CD8-positive, alpha-beta memory T cell (primary cell): ENCODE measurements around the gene SLC15A2. TPM values are rescaled to one million over a fixed set of nuclear protein-coding genes. Genes with fewer than 3 reads are reported as not detected.
"Not testable (repeated sequence)": the region's sequence is repeated elsewhere in the genome, so short reads cannot be mapped to it uniquely, and the experiment has no call there.

ENCODE experiments used
- CTCF ChIA-PET: fragments of 350-600 bp; sonication (Branson Sonifier 250); formaldehyde crosslinking; loops from one replicate; lab custom pipeline; 2021; ENCODE audit warnings: antibody characterized with exemption; lab: Charles Lee
- POLR2A ChIA-PET: fragments of 350-600 bp; sonication (Branson Sonifier 250); formaldehyde crosslinking; loops from one replicate; lab custom pipeline; 2021; ENCODE audit warnings: antibody characterized with exemption; lab: Charles Lee
- DNase-seq, 5 donors: peaks; one replicate each; pipeline versions ENCODE4 v3.0.0 to v3.0.0-alpha.2; 2020 to 2022; ENCODE audit warnings: mixed read lengths in 1 of 5
- H3K27ac ChIP-seq: one replicate; pipeline ENCODE4 v1.7.0; 2013; ENCODE audit warnings: low read depth, mild to moderate bottlenecking, low read length, moderate library complexity
- H3K27me3 ChIP-seq: 2 replicates; pipeline ENCODE4 v1.7.0; 2013; ENCODE audit warnings: low read length, mild to moderate bottlenecking; ENCODE audit not compliant: insufficient read depth, poor library complexity, severe bottlenecking
- H3K36me3 ChIP-seq: 2 replicates; pipeline ENCODE4 v1.7.0; 2013; ENCODE audit warnings: mild to moderate bottlenecking, low read length, moderate library complexity; ENCODE audit not compliant: insufficient read depth
- H3K4me1 ChIP-seq: 2 replicates; pipeline ENCODE4 v1.7.0; 2013; ENCODE audit warnings: mild to moderate bottlenecking, low read length, moderate library complexity; ENCODE audit not compliant: insufficient read depth
- H3K4me3 ChIP-seq: 2 replicates; pipeline ENCODE4 v1.7.0; 2013; ENCODE audit warnings: mild to moderate bottlenecking, low read length
- H3K9me3 ChIP-seq: 2 replicates; pipeline ENCODE4 v1.7.0; 2013; ENCODE audit warnings: mild to moderate bottlenecking, low read length
- H3K27ac Mint-ChIP-seq, 8 donors: one replicate each; pipeline ENCODE4 v1.8.0; 2020 to 2021; ENCODE audit warnings: mixed read lengths in 8 of 8, mild to moderate bottlenecking in 6 of 8, inconsistent platforms in 3 of 8, moderate library complexity in 3 of 8
- H3K27me3 Mint-ChIP-seq, 2 donors: one replicate each; pipeline ENCODE4 v1.8.0; 2020 to 2021; ENCODE audit warnings: mixed read lengths in 2 of 2, mild to moderate bottlenecking in 1 of 2, moderate library complexity in 1 of 2
- H3K36me3 Mint-ChIP-seq, 3 donors: one replicate each; pipeline ENCODE4 v1.8.0; 2020 to 2021; ENCODE audit warnings: mixed read lengths in 3 of 3, inconsistent platforms in 1 of 3, mild to moderate bottlenecking in 1 of 3
- H3K4me1 Mint-ChIP-seq, 3 donors: one replicate each; pipeline ENCODE4 v1.8.0; 2020 to 2021; ENCODE audit warnings: mixed read lengths in 3 of 3, inconsistent platforms in 1 of 3, mild to moderate bottlenecking in 1 of 3
- H3K4me3 Mint-ChIP-seq, 7 donors: one replicate each; pipeline ENCODE4 v1.8.0; 2020 to 2021; ENCODE audit warnings: mixed read lengths in 7 of 7, mild to moderate bottlenecking in 6 of 7, moderate library complexity in 4 of 7, inconsistent platforms in 2 of 7
- H3K9me3 Mint-ChIP-seq, 5 donors: one replicate each; pipeline ENCODE4 v1.8.0; 2020 to 2022; ENCODE audit warnings: mixed read lengths in 5 of 5, mild to moderate bottlenecking in 3 of 5, moderate library complexity in 2 of 5, inconsistent platforms in 1 of 5
- polyA plus RNA-seq: library from polyadenylated mRNA; unstranded; fragments of 300-500 nt; fragmentation: Illumina TruSeq; gene quantifications from one replicate; pipeline ENCODE4 v1.2.3, GENCODE V29; 2021
- total RNA-seq, 2 experiments: library from RNA; stranded (reverse); gene quantifications; one replicate each; pipeline ENCODE4 v1.2.3, GENCODE V29; 2021

Gene SLC15A2
- total and polyA plus RNA-seq, 3 experiments from 2014 or later = 0.15 to 0.91 (median 0.88) TPM

GRCh38 chr3:121938141-121938855 lies 44.1 kb downstream of the SLC15A2 start:
- H3K9me3 Mint-ChIP-seq, POLR2A ChIA-PET, H3K27ac Mint-ChIP-seq, H3K4me1 ChIP-seq, CTCF ChIA-PET, DNase-seq, H3K27me3 Mint-ChIP-seq, H3K4me3 Mint-ChIP-seq, H3K27me3 ChIP-seq, H3K27ac ChIP-seq, H3K36me3 ChIP-seq, H3K4me3 ChIP-seq, H3K9me3 ChIP-seq, H3K4me1 Mint-ChIP-seq: not testable (repeated sequence)
- H3K36me3 Mint-ChIP-seq = peaks cover 11 to 19% (median 14%) of the 10 kb centered on the region in 3 donors

- POLR2A ChIA-PET = no interaction called here
- no peaks in the 10 kb centered on the region for H3K36me3 ChIP-seq
- H3K4me3 Mint-ChIP-seq = no peak overlapping the region
Observed at GRCh38 chr3:121941592-121941991, 47.4 kb downstream of the SLC15A2 start.

GRCh38 chr3:121942116-121942786 lies 48.0 kb downstream of the SLC15A2 start:
- no peak for DNase-seq
- H3K4me3 Mint-ChIP-seq = no peak overlapping the region
- H3K9me3 Mint-ChIP-seq = no peaks in the 10 kb centered on the region
- Histone ChIP-seq H3K27ac (no peak overlapping the region), H3K9me3 (no peaks in the 10 kb centered on the region), H3K4me3 (no peak overlapping the region), H3K27me3 (no peaks in the 10 kb centered on the region), H3K4me1 (no peaks in the 10 kb centered on the region), H3K36me3 (no peaks in the 10 kb centered on the region)
- CTCF ChIA-PET = no interaction called here
- no peak overlapping the region for H3K27ac Mint-ChIP-seq
- POLR2A ChIA-PET = no interaction called here
- no peaks in the 10 kb centered on the region for H3K27me3 Mint-ChIP-seq
- H3K36me3 Mint-ChIP-seq = peaks cover 11 to 16% (median 12%) of the 10 kb centered on the region in 3 donors
- no peaks in the 10 kb centered on the region for H3K4me1 Mint-ChIP-seq

More at GRCh38 chr3:121941592-121941991, 47.4 kb downstream of the SLC15A2 start:
- Mint-ChIP-seq H3K4me1 (no peaks in the 10 kb centered on the region), H3K9me3 (no peaks in the 10 kb centered on the region), H3K36me3 (peaks cover 11 to 16% (median 12%) of the 10 kb centered on the region in 3 donors), H3K27ac (no peak overlapping the region), H3K27me3 (no peaks in the 10 kb centered on the region)
- no peak overlapping the region for H3K4me3 ChIP-seq
- CTCF ChIA-PET = no interaction called here
- DNase-seq = no peak
- no peak overlapping the region for H3K27ac ChIP-seq
- H3K9me3 ChIP-seq = no peaks in the 10 kb centered on the region
- H3K27me3 ChIP-seq = no peaks in the 10 kb centered on the region
- H3K4me1 ChIP-seq = no peaks in the 10 kb centered on the region

DNA sequence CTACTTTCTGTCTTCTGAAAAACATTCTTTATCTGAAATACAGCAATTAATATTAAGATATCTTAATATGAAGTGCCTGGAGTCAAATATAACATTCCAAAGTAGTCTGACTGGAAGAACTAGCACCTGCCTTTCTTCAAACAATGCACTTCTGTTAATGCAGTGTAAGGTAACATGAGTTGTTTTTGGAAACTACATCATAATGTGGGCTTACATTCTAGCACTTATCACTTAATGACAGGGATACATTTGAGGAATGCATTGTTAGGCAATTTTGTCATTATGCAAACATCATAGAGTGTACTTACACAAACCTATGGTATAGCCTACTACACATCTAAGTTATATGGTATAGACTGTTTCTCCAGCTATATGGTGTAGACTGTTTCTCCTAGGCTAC lies 49.2 kb downstream of the SLC15A2 start:
- POLR2A ChIA-PET = interaction anchor here (0.6 kb wide), 1 partner anchor 364 kb away, joined by 8 read pairs; no protein-coding TSS in a partner anchor
- Histone ChIP-seq H3K4me1 (no peaks in the 10 kb centered on the region), H3K27me3 (no peaks in the 10 kb centered on the region), H3K4me3 (no peak overlapping the region), H3K36me3 (no peaks in the 10 kb centered on the region), H3K27ac (no peak overlapping the region), H3K9me3 (no peaks in the 10 kb centered on the region)
- CTCF ChIA-PET = no interaction called here
- DNase-seq = no peak
- Mint-ChIP-seq H3K27me3 (no peaks in the 10 kb centered on the region), H3K27ac (no peak overlapping the region), H3K9me3 (no peaks in the 10 kb centered on the region), H3K4me1 (no peaks in the 10 kb centered on the region), H3K36me3 (peaks cover 11 to 15% (median 11%) of the 10 kb centered on the region in 3 donors), H3K4me3 (no peak overlapping the region)

- Mint-ChIP-seq H3K36me3 (peaks cover 0 to 22% (median 3%) of the 10 kb centered on the region in 3 donors), H3K4me1 (no peaks in the 10 kb centered on the region), H3K9me3 (peaks cover 12 to 23% (median 16%) of the 10 kb centered on the region in 5 donors), H3K27ac (no peak overlapping the region), H3K4me3 (no peak overlapping the region), H3K27me3 (no peaks in the 10 kb centered on the region)
- Histone ChIP-seq H3K4me1 (no peaks in the 10 kb centered on the region), H3K9me3 (no peaks in the 10 kb centered on the region), H3K4me3 (no peak overlapping the region), H3K27me3 (no peaks in the 10 kb centered on the region), H3K36me3 (no peaks in the 10 kb centered on the region), H3K27ac (no peak overlapping the region)
- DNase-seq = no peak
- CTCF ChIA-PET = no interaction called here
- POLR2A ChIA-PET = no interaction called here
Observed at GRCh38 chr3:121948641-121949040, 54.4 kb downstream of the SLC15A2 start.

DNA sequence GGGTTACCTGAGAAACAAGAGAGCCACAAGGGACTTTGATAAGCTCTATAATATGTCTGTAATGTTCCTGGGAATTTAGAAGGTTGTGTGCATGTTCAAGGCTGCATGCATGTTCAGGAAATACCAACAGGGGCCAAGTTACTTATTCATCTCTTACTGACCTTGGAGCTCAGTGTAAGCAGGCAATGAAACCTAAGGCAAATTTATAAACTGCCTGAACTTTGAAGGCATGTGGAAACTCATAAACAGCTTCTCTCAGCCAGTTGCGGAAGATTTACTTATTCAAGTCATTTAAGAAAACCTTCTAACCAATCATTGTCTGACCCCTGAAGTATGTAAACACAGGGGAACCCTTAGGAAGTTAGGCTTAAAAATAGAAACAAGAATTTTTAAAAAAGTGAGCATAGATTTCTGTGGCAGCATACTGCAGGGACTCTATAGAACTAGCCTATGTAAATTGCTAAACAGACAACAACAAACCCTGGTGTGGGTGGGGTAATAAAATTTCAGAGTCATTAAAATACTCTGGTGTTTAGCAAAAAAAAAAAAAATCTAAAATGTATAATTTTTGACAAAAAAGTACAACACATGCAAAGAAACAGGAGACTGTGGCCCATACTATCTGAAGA lies 57.2 kb downstream of the SLC15A2 start:
- ChIA-PET POLR2A (no interaction called here), CTCF (no interaction called here)
- Mint-ChIP-seq H3K27me3 (no peaks in the 10 kb centered on the region), H3K4me3 (no peak overlapping the region), H3K9me3 (peaks cover 12 to 23% (median 17%) of the 10 kb centered on the region in 5 donors), H3K27ac (no peak overlapping the region), H3K36me3 (peaks cover 0 to 28% (median 3%) of the 10 kb centered on the region in 3 donors), H3K4me1 (no peaks in the 10 kb centered on the region)
- Histone ChIP-seq H3K27ac (no peak overlapping the region), H3K4me3 (no peak overlapping the region), H3K9me3 (no peaks in the 10 kb centered on the region), H3K4me1 (no peaks in the 10 kb centered on the region), H3K27me3 (no peaks in the 10 kb centered on the region), H3K36me3 (no peaks in the 10 kb centered on the region)
- no peak for DNase-seq

- CTCF ChIA-PET = no interaction called here
- Mint-ChIP-seq H3K4me3 (no peak overlapping the region), H3K27ac (no peak overlapping the region), H3K36me3 (peaks cover 0 to 27% (median 4%) of the 10 kb centered on the region in 3 donors), H3K9me3 (peaks cover 6 to 15% (median 13%) of the 10 kb centered on the region in 5 donors), H3K4me1 (no peaks in the 10 kb centered on the region), H3K27me3 (no peaks in the 10 kb centered on the region)
- Histone ChIP-seq H3K27ac (no peak overlapping the region), H3K4me1 (no peaks in the 10 kb centered on the region), H3K4me3 (no peak overlapping the region), H3K27me3 (no peaks in the 10 kb centered on the region), H3K9me3 (no peaks in the 10 kb centered on the region), H3K36me3 (no peaks in the 10 kb centered on the region)
- POLR2A ChIA-PET = no interaction called here
- no peak for DNase-seq
Observed at GRCh38 chr3:121956363-121956762, 62.2 kb downstream of the SLC15A2 start.
